GM18520 (cell line): Measurements from ENCODE around the gene B3GNT9.

Source experiments
- ATAC-seq: cut with Tn5 transposase; IDR thresholded peaks from one replicate; pipeline ENCODE4 v1.9.1; 2021; ENCODE audit not compliant: unreplicated experiment

B3GNT9 gene

GRCh38 chr16:67169011-67169451 is 18.2 kb upstream of the B3GNT9 start:
- no peak for ATAC-seq

GRCh38 chr16:67167588-67167987 is 16.8 kb upstream of the B3GNT9 start:
- ATAC-seq: no peak

GRCh38 chr16:67166598-67167168 is 15.9 kb upstream of the B3GNT9 start:
- no peak for ATAC-seq

GRCh38 chr16:67166110-67166547 is 15.3 kb upstream of the B3GNT9 start:
- no peak for ATAC-seq

GRCh38 chr16:67165121-67166078 is 14.6 kb upstream of the B3GNT9 start:
- ATAC-seq: no peak

GRCh38 chr16:67164599-67165061 is 13.8 kb upstream of the B3GNT9 start, which contains the start of gene HSF4:
HSF4 (plus strand) TSS chr16:67164745; CDS start chr16:67164812, 67 bp downstream.
- no peak for ATAC-seq

GRCh38 chr16:67163999-67164558 is 13.3 kb upstream of the B3GNT9 start:
- no peak for ATAC-seq

GRCh38 chr16:67163164-67163998 is 12.6 kb upstream of the B3GNT9 start:
- ATAC-seq: no peak

- ATAC-seq: no peak
Observed at GRCh38 chr16:67162506-67163163, 11.8 kb upstream of the B3GNT9 start.

- no peak for ATAC-seq
Observed at GRCh38 chr16:67161595-67162058, 10.8 kb upstream of the B3GNT9 start.

GRCh38 chr16:67158637-67159600 is 8.1 kb upstream of the B3GNT9 start:
- peak; percentile 27 for ATAC-seq

- ATAC-seq: no peak
Observed at GRCh38 chr16:67157892-67158635, 7.3 kb upstream of the B3GNT9 start.

GRCh38 chr16:67157106-67157748 is 6.4 kb upstream of the B3GNT9 start:
- ATAC-seq: no peak

- no peak for ATAC-seq
Observed at GRCh38 chr16:67156143-67156844, 5.5 kb upstream of the B3GNT9 start.

- no peak for ATAC-seq
Observed at GRCh38 chr16:67155295-67156142, 4.7 kb upstream of the B3GNT9 start.

GRCh38 chr16:67154578-67155294 is 3.9 kb upstream of the B3GNT9 start:
- ATAC-seq: no peak
